Measurements from ENCODE around the gene ANAPC2.

ANAPC2 gene

DNA sequence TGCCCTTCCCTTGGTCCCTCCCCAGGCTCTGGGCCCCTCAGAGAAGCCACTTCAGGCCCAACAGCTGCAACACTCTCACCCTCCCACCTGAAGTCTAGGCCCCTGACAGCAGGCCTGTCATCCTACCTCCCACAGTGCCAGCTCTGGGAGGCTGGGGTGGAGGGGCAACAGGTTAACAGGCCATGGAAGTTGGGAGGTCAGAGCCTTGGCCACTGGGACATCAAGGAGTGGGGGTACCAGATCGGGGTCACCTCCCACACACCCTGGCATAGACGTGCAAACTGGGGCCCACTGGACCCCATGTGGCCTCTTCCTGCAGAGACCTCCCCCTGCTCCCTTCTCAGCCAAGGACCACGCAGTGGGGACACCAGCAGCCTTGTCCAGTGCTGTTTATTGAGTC is 2.9 kb upstream of the ANAPC2 start:
- no peak for DNase-seq

DNA sequence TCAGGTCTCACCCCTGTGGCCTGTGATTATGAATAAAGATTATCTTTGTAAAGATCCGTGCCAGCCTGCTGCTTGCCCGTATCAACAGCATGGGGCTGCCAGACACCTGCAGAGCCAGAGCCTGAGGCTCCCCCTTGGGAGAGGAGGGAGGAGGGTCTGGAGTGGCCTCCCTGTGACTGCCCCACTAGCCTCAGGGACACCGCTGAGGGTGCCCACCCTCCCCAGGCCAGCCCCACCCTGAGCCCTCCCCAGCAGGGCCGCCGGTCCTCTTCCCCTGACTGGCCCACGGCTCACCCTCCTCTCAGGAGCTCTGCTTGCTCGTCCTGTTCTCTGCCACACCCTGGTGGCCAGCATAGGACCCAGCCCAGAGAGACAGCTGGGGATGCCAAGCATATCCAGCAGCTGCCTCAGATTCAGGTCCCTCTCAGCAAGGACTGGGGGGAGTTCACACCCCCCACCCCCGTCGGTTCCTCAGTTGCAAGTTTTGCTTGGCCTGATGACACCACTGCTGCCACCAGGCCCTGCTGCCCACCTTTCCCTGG is 2.0 kb upstream of the ANAPC2 start:
- no peak for DNase-seq

DNA sequence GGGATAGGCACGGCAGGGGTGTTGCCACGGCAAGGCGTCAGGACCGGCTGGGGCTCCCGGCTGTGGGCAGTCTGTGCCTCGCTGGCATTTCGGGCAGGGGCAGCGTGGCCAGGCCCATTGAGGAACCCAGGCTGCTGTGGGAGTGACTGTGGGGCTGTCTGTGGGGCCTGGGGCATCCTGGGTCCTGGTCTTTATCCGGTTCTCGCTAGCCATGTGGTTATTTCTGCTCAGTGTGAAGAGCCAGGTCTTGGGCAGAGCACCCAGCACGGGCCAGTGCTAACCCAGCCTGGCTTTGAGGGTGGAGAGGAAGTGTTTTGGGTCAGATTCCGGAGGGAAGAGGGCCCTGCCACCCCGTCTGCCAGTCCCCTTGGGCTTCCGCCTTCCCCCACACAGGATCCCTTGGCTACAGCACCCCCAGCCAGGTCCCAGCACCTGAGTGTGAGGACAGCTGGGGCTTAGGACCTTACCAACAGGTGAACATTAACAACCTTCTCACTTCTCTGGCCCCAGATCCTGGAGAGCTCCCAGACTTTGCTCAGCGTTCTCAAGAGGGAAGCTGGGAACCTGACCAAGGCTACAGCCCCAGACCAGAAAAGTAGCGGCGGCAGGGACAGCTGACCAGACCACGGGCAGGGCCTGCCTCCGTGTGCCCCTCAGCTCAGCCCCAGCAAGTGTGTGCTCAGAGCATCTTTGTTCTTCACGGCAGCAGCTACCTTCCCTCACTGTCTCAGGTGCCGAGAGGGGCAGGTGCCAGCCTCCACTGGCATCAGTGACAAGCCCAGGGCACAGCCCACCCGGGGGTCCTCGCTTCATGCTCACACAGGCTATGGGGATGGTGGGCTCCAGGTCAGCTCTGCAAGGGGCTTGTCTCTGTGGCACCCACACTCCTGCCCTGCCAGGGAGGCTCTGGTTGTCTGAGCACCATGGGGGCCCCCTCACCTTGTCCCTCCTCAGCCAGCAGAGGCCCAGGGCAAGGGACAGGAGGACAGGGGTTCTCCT is 1.2 kb upstream of the ANAPC2 start:
- no peak for DNase-seq

DNA sequence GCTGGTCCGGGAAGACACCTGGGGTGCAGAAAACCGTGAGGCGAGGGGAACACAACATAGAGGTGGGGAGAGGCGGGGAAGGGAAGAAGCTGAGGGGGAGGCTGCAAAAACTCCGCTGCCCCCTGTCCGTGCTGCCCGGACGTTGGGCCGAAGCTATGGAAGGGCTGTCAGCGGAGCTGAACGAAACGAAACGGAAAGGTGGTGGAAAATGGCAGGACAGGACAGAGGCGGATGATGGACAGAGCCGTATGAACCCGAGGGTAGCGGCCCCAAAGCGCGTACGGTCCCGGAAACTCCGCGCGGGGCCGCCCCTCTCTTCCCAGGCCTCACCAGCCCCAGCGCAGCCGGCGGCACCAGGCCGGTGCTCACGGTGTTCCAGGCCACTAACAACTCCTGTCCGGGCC is 272 bp downstream of the ANAPC2 start:
- no peak for DNase-seq

DNA sequence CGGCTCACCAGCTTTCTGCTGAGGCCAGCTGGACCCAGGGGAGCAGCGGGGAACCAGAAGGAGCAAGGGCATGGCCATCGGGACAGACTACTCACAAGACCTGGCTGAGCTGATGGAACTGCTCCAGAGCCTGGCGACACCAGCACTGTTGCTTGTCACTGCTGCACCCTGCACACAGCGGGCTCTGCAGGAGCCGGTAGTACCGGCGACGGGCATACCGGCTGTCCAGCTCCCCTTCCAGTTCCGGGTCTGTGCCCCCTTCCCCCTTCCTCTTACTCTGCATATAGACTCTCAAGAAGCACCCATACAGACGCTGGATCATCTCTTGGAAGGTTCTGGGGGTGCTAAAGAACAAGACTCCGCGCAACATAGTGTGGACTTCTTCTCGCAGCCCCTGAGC is 974 bp downstream of the ANAPC2 start:
- DNase-seq: no peak

DNA sequence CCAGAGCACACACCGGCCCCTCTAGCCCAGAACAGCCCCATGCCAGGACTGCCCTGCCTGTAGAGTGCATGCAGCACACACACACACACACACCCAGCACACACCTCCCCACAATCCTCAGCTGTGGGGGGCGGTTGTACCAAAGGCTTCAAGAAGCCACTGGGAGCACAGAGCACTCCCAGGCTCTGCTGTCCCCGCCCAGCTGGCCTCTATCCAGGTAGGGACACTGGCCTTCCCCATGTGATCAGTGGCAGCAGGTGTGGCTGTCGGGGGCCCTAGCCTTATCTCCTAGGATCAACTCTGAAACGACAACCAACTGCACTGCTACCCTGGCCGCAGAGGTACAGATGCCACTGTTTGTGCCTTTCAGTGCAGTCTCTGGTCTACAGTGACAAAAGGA is 2.0 kb downstream of the ANAPC2 start:
- DNase-seq: no peak

DNA sequence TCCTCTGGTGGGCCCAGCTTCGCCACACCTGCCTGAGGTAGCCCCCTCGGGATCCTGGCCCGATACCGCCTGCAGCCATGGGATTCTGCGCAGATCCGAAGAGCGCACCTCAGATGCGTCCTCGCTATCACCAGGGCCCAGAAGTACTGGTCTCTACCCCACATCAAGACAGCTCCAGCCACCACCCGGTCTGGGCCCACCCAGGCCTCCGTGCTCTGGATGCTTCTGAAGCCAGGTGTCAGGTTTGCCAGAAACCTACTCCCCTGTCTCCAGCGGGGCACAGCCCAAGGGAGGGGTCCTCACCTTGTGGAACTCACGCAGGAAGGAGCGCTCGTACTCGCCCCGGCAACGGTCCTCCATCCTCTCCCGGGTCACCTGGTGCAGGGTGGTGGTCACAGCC is 2.4 kb downstream of the ANAPC2 start:
- DNase-seq: no peak

DNA sequence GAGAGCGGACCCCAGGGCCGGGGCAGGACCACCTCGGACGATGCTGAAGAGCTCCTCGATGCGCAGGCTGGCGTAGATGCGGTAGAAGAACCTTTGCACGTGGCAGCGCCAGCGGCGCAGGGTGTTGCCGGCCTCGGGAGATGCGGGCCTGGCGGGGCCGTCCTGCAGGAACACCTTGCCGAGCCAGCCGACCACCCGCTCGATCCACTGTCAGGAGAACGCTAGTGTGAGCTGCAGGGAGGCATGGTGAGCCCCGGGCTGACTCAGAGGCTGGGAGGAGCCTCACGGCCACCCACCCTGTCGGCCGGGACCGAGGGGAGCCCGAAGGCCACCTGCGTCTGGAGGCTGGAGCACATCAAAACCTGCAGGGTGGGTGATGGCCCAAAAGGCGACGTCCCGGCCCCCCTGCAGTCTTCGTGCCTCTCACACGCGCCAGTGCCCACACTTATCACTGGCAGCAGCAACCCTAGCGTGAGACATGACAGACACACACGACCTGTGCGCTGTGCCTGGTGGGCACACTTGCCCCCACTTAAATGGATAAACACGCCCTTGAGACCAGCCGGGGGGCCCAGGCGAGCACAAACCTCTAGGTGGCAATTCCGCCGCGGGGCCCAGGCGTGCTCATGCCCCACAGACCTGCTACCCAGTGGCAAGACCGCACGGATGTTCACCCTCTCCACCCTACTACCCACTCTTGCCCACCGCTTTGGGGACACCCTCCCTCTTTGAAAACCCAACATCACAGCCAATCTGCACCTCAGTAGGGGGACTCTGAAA is 3.3 kb downstream of the ANAPC2 start:
- no peak for DNase-seq

DNA sequence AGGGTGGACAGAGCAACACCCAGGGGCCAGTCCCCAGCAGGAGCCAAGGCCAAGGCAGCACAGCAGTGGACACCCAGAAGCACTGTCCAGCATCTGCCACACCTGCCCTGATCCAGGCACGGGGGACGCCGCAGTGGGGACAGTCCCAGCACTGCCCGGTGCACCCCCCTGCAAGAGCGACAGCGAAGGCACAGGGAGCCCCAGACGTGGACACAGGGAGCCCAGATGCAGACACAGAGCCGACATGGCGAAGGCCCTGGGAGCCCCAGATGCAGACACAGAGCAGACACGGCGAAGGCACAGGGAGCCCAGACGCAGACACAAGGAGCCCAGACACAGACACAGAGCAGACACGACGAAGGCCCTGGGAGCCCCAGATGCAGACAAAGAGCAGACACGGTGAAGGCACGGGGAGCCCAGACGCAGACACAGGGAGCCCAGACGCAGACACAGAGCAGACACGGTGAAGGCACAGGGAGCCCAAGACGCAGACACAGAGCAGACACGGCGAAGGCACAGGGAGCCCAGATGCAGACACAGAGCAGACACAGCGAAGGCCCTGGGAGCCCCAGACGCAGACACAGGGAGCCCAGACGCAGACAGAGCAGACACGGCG is 4.3 kb downstream of the ANAPC2 start:
- no peak for DNase-seq

DNA sequence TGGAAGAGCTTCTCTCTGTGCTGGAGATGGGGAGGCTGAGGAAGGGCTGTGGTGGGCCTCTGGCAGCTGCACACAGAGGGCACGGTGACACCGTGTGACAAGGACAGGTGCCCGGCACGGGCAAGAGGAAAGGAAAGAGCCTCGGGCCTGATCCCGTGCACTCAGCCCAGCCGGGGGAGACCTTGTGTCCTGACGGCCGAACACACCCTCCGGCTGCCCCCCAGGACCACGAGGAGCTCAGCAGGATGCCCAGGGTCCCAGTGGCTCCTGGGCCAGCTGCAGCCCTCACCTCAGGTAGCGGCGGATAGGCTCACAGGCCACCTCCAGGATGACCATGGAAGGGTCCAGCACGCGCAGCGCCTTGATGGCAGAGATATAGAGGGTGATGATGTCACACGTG is 5.5 kb downstream of the ANAPC2 start:
- DNase-seq: no peak

DNA sequence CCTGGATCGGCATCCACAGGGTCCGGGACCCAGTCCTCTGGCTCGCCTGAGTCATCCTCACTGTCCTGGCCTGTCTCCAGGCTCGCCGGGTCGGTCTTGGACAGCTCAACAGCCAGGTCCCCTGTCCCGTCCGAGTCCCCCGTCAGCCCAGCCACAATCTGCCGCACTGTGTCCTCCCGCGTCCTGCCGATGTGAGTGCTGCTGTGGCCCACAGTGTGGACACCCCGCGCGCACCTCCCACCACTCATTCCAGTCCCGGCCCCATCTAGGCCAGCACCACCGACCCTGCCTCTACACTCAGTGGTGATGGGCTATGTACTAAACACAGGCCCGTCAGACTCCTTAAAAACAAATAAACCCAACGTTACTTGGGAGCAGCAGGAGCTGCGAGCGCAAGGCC is 6.7 kb downstream of the ANAPC2 start:
- no peak for DNase-seq

DNA sequence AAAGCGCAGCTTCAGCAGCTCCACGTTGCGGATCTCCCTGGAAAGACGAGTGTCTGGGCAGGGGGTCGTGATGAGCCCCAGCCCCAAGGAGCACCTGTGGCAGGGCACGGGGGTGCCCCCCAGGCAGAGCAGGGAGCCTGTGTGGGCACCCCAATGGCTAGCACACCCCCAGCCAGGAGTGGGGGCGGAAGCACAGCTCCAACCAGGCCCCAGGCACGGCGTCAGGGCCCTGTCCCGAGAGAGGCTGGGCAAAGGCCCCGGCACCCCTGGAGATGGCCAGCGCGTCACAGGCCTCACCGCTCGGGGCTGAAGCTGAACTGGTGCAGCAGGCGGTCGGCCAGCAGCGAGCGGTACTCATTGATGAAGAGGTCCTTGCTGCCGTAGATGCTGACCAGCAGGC is 7.9 kb downstream of the ANAPC2 start:
- no peak for DNase-seq

DNA sequence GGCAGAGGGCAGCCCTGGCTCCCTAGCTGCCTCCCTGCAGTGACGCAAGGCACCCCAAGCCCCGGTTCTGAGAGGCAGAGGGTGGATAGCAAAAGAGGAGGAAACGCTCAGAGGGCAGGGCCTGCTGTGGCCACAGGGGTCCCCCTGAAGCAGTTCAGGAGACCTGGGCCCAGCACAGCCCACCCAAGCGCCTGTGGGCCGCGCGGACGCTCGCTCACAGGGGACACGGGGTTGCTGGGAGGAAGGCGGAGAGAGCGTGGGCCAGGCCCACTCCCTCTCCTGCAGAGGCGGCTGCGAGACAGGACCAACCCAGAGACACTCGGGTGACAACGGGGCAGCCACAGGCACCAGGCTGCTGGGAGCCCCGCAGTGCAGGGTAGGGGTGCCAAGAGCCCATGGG is 8.6 kb downstream of the ANAPC2 start:
- DNase-seq: no peak

DNA sequence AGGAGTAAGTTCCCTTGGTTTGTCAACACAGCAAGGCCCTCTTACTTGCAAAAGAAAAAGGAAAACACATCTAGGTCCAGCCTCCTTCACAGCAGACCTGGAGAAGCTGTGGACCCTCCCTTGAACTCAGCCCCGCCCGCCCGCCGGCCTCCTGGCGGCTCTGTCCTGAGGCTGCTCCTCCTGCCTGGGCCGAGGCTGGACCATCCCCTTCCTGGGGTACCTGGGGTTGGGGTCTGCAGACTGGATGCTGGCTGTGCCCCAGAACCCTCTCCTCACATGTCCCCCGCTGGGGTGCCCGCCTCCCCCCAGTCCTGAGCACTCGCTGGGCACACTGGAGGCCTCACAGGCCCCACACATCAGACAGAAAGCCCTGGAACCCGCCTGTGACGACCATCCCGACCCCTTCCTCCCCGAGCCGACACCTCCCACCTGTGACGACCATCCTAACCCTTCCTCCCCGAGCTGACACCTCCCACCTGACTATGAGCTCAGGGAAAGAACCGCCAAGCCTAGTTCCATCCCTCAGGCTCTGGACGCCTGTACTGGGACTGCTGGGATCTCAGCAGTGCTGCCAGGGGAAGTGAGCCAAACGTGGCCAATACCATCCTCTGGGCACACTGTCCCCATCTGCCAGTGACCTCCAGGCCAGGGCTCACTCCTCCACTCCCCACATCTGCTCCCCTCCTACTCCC is 9.3 kb downstream of the ANAPC2 start:
- DNase-seq: no peak

DNA sequence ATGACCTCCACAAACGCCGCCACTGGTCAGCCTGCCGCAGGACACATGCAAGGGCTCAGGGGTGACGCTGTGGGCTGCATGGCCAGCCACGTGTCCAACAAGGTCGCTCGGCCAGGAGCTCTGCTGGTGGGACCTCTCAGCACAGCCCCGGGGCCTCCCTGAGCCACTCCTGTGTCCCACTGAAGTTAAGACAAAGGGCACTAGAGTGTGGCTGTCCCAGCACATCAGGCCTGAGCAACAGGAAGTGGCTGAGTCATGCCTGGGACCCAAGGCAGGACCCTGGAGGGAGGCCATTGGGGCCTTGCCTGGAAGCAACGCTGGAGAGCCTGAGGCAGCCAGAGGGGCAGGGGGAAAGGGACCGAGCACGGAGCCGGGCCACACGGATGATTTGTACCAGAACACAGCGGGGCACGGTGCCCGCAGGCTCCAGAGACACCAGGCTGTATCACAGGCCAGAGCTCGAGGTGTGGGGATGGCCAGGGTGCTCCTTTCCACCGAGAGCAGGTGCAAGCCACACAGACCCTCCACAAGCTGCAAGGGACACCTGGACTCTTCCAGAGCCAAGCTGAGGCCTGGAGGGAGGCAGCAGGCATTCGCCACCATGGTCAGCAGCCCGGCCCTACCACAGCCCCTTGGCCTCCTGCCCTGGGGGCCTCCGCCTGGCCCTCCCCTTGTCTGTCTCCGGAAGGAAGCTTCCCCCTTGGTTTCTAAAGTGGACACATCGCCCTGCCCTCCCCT is 10.0 kb downstream of the ANAPC2 start:
- peak; percentile 36 for DNase-seq

DNA sequence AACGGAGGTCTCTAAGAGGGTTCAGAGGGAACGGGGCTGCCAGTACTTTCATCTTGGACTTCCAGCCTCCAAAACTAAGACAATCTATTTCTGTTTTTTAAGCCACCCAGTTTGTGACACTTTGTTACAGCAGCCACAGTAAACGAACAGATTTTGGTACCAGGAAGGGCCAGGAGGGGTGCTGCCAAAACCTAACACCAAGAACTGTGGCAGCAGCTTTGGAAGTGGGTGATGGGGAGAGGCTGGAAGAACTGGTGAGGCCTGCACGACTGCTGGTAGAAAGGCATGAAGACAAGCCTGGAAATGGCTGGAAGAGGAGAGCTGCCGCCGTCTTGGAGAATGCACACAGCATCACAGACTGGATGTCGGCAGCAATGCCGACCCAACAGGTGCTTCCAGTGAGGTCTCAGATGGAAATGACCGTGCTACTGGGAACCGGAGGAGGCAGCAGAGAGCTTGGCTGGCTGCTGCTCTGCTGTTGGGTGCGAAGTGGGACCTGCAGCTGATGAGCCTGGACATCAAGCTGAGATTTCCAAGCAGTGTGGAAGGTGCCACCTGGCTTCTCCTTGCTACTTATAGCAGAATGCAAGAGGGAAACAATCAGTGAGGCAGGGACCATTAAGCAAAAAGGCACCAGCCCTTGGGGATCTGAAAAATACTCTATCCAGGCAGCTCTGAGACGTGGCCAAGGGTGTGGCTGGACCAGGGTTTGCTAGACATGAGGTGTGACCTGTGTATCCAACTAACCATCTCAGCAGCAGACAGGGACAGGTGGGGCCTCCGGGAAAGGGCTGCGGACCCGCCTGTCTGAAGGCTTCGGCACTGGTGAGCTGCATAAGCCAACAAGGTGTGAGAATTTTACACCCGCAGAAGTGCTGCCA is 11.8 kb downstream of the ANAPC2 start:
- no peak for DNase-seq

DNA sequence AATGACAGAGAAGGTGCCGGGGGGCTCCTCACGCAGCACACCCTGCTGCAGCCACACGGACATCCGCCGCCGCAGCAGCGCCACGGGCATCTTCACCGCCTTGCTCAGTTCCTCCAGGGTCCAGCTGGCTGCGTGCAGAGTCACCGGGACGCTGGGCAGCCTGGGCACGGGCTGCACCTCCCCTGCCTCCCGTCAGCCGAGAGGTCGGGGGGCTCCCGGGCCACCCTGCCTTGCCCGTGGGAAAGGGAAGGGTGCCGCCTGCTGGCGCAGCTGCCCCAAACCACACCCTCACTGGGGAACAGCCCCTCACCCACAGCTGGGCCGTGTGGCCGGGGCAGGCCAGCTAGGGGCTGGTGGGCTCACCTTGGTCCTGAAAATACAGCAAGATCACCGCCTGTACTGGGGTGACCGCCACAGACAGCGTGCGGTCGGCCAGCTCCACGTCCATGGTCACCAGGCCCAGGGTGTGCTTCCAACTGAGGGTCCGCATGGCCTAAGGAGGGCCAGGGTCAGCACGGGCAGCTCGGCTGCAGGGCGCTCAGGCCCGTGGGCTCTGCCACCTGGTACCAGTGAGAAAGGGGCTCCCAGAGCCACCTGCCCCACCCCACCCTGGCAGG is 12.9 kb downstream of the ANAPC2 start:
- no peak for DNase-seq

DNA sequence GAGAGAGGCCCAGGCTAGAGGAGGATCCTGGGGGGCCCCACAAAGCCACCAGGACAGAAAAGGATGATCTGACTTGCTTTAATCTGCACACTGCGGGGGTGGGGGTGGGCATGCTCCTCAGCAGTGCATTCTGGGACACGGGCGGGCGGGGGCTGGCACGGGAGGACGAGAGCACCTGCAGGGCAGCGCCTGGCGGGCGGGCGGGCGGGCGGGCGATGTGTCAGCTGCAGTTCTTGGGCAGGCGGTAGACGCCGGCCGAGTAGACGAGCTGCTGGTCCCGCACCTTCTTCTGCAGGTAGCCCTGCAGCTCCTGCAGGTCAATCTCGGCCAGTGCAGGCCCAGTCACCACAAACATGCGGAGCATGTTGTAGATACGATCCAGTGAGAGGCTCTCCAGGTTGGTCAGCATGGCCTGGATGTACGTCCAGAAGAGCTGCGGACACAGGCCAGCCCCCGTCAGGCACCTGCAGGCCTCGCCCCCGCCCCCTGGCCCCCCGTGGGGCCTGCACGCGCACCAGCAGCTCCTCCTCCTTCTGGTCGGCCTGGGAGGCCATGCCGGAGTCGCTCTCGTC is 13.6 kb downstream of the ANAPC2 start:
- no peak for DNase-seq

DNA sequence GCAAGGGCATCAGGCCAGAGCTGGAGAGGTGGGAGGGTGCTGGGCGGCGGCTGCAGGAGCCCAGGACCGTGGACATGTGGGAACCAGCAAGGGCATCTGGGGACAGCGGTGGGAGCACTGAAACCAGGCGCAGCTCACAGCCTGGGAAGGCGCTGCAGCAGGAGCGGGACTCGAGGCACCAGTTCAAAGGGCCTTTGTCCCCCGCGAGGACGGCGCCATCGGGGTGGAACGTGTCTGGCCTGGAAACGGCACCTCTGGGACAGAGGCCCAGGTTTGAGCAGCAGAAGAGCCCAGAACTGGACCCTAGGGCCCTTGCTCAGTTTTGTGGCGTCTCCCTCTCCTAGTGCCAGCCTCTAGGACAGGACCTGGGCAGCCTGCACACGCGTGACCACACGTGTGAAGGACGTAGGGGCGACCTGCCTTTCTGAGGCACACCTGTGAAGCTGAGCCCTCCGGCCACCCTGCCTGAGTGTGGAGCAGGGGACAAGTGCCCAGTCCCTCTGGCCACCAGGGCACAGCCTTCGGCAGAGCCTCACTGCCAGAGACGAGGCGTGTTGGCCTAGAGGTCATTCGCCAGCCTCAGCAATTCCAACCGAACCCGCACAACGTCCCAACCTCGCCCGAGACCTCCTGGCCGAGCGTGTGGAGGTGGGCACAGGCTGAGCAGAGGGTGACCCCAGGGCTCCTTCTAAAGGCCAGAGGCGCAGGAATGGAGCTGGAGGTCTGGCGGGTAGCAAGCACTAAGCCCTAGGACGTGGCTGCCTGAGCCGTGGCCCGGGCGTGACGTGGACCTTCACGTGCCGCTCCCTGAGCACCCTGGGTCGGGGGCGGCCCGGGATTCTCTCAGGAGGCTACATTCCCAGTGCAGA is 14.3 kb downstream of the ANAPC2 start:
- no peak for DNase-seq
